Measurements from ENCODE around the gene FSD2.
"Not testable (repeated sequence)": the region's sequence is repeated elsewhere in the genome, so short reads cannot be mapped to it uniquely, and the experiment has no call there.

The FSD2 gene

GRCh38 chr15:82788496-82788895 is 17.4 kb downstream of the FSD2 start:
- DNase-seq, result no peak

DNA sequence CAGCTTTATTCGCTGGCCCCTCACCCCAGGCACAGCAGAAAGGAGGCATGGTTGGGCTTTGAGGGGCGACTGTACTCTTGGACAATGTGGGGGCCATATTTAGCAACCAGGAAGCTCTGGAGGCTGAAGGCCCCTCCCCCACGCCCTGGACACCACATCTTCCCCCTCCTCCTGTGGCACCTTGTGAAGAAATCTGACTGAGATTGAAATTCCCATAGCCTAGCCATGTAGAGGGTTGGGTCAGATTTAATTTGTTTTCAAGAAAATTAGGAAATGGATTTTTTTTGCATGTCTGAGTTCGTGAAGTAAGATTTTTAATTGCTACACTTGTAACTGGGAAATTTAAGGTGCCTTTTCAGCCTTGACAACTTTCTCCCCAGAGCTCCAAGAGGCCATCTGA is 24.5 kb downstream of the FSD2 start:
- DNase-seq, result no peak

DNA sequence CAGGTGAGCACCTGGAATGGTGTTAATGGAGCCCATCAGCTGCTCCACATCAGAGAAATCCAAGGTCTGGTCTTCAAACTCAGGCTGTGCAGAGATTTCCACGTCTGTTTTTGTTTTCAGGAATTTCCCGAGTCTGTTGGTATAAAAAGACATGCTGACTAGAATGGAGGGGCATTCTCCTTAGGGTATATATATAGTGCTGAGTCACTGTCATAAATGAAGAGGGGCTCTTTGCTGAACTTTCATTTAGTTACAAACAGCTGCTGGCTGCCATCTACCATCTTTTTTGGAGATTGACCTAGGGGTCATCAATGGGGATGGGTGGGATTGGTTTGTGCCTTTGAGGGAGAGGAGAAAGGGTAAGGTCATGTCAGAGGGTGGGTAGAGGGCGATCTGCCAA is 27.1 kb downstream of the FSD2 start:
- no peak for DNase-seq

DNA sequence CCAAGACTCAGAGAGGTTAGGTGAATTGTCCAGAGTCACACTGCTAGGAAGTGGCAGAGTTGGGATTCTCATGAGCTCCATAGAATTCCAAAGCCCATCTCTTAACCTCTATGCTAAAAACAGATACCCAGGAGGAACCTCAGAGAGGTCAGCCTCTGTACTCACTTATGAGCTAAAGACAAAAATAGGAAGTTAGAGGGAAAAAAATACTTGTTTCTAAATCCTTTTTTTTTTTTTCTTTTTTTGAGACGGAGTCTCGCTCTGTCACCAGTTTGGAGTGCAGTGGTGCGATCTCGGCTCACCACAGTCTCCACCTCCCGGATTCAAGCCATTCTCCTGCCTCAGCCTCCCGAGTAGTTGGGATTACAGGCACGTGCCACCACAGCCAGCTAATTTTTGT is 31.4 kb downstream of the FSD2 start:
- no peak for DNase-seq

DNA sequence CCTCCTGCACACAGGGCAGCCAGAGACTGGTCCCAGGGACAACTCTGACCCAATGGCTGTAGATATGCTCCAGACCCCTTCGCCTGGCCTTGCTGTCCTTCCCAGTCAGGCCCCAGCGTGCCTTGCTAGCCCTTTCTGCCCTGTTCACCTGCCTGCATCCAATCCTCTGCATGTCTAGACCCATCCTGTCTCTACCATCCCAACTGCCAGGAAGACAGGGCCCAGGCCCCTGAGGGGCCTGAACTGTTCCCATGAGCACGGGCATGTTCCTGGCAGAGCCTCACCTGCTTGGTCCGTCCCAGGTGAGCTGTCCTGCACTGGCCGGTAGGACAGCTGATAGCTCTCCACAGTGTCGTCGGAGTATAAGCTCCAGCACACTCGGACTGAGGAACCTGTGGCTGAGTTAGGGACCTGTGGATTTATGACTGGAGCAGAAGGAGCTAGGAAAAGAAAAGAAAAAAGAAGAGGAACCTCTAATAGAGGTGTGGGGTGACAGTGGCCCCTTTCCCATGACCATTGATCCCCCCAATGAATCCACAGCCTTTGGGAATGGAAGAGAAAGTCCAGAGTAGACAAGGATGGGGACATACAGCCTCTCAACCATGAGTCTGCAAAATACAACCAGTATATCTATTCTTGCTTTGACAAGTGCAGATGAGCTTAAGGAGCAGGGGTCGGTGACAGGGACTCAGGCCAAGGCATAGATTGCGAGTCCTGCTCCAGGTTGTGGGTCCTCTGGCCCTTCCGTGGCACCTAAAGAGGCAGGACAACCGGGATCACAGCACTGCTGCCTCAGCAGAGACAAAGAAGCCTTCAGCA is 33.9 kb downstream of the FSD2 start:
- no peak for DNase-seq

DNA sequence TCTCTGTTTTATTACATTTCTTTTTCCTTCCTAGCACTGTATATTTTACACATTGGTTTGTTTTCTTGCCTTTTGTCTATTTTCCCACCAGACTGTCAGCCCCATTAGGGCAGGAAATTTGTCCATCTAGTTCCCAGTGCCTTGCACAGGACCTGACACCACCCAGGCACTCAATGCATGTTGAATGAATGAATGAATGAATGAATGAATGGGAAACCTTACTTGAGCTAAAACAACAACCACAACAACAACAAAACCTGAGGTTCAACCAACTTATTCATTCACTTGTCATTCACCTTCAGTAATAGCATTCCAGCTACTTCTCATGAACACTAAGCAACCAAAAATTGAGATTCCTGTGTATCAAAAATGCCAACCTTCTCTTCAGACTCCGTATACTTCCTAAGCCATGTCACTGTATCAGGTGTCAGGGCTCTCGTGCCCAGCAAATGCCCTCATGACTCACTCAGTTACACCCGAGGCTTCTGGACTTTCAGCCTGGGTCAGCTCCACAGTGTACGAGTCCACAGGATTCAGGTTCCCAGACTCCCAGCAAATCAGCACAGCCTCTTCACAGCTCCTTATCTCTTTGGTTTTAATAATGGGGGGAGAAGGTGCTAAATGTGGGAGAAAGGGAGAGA is 37.3 kb downstream of the FSD2 start:
- DNase-seq, result no peak

GRCh38 chr15:82767163-82767829 is 38.6 kb downstream of the FSD2 start:
- no peak for DNase-seq

GRCh38 chr15:82766201-82766600 is 39.7 kb downstream of the FSD2 start:
- not testable (repeated sequence) for DNase-seq

- DNase-seq, result no peak
Measured at GRCh38 chr15:82764740-82765139, 41.1 kb downstream of the FSD2 start.

DNA sequence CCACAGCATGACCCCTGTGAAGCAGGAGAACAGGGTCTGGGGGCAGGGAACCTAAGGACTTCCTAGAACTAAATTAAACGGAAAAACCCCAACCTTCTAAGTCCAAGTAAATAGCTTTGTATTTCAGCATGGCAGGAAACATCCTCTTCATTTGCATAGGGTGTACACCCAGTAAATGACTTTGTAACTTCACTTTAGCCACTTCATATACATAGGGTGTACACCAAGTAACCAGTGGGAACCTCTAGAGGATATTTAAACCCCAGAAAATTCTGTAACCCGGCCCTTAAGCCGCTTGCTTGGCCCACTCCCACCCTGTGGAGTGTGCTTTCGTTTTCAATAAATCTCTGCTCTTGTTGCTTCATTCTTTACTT is 41.8 kb downstream of the FSD2 start:
- DNase-seq, result no peak

GRCh38 chr15:82763361-82764116 is 42.3 kb downstream of the FSD2 start:
- no peak for DNase-seq

- no peak for DNase-seq
Measured at GRCh38 chr15:82751308-82751707, 54.6 kb downstream of the FSD2 start.

DNA sequence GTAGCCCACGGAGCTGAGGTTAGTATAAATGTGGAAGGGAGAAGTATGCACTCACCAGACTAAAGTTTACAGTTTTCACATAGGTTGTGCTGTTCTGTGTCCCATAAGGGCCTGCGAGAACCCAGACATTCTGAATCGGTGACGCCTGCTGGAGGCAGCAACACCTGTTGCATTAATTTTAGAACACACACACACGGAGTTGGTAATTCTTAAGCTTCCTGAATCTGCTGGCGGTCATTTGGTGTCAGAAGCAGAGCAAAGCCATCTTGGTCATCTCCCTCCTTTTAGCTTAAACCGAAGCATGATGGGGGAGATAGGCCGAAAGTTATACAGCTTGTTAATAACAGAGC is 55.1 kb downstream of the FSD2 start:
- DNase-seq, result no peak

GRCh38 chr15:82749951-82750830 is 55.7 kb downstream of the FSD2 start:
- peak; percentile 79 for DNase-seq

GRCh38 chr15:82748315-82748714 is 57.6 kb downstream of the FSD2 start:
- DNase-seq, result no peak

DNA sequence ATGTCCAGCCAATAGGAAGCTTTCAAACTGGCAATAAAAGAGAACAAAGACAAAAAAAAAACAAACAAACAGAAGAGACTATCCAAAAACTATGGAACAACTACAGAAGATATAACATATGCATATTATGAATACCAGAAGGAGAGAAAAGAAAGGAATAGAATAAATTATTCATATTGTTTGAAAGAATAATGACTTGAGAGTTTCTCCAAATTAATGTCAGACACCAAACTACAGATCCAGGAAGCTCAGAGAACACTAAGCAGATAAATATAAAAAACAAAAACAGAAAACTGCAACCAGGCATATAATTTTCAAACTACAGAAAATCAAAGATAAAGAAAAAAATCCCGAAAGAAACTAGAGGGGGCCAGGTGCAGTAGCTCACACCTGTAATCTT is 62.1 kb downstream of the FSD2 start:
- DNase-seq, result no peak

DNA sequence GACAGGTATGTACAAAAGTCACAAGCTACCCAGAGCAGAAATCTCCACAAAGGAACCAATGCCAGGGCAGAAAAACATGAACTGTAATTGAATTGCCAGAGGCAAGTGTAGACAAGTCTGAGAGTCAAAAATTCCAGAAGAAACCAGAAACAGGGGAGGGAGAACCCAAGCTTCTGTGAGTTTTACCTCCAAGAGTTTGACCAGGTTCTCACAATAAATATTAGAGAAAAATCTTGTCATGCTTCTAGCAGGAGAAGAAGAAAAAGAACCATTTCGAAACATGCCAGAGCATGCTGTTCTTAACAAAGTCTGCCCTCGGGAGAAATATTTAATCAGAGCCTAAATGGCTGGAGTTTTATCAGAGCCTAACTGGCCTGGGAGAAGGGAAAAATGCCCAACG is 63.7 kb downstream of the FSD2 start:
- no peak for DNase-seq

DNA sequence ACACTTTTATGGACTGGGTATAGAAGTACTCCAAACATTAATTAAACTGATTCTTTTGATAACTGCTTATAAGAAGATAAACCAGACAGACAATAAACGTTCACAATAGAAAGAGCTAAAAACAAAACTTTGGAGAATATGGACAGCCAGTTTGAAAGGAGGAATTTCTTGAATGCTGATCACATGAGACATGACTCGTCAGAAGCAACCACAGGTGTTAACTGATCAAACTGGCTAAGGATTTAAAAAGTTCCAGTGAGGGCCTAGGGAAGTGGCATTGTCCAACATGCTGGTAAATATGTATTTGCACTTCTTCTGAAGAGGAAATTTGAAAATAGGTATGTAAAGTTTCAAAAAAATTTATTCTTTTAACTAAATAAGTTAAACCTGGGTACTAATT is 66.8 kb downstream of the FSD2 start:
- no peak for DNase-seq

- DNase-seq, result no peak
Measured at GRCh38 chr15:82737975-82738374, 67.9 kb downstream of the FSD2 start.

DNA sequence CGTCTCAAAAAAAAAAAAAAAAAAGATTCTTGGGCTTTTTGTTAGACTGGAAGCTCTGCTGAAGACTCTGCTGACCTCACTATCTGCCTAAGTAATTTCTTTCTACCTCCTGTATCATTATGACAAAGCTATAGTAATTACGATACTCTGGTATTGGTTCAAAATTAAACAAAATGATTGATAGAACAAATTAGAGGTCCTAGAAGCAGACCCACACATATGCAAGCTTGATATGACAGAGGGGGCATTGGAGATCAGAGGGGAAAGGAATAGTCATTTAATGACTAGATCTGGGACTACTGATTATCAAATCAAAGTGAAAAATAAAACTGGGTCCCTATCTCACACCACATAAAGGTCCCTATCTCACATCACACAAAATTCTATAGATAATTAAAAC is 74.3 kb downstream of the FSD2 start:
- DNase-seq, result no peak

DNA sequence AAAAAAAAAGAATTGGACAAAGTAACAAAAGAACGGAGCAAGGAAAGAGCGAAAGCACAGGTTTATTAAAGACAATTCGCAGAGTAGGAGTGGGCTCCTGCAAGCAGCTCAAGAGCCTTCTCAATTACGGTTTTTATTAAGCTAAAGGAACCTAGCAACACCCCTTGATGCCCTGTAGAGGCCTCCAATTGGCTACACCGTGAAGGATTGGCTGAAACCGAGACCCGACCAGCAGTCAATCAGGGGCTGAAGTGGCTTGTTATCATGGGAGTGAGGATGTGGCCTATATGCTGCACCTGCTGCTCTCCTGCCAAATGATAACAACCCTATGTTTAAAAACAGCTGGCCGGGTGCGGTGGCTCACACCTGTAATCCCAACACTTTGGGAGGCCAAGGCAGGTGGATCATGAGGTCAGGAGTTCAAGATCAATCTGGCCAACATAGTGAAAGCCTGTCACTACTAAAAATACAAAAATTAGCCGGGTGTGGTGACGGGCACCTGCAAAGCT is 75.8 kb downstream of the FSD2 start:
- no peak for DNase-seq

- no peak for DNase-seq
Measured at GRCh38 chr15:82726816-82727215, 79.1 kb downstream of the FSD2 start.

Data from NCI-H1417 treated with DMSO at 0.1 percent for 48 hours (cell line).